Measurements from ENCODE around the gene AHCYL1. TPM values are rescaled to one million over a fixed set of nuclear protein-coding genes. Genes with fewer than 3 reads are reported as not detected.
"Not testable (repeated sequence)": the region's sequence is repeated elsewhere in the genome, so short reads cannot be mapped to it uniquely, and the experiment has no call there.

AHCYL1 gene
- total RNA-seq, 1 donor from 2014 or later: 90.1 TPM

GRCh38 chr1:110024613-110025012 is 40.0 kb downstream of the AHCYL1 start:
- H3K36me3 Mint-ChIP-seq (ENCODE audit: low read depth): peaks cover 16% of the 10 kb centered on the region
- H3K4me1 Mint-ChIP-seq: peaks cover 3% of the 10 kb centered on the region

GRCh38 chr1:110030687-110031086 is 46.1 kb downstream of the AHCYL1 start:
- H3K9me3 Mint-ChIP-seq; H3K36me3 Mint-ChIP-seq (ENCODE audit: low read depth); H3K27me3 Mint-ChIP-seq (ENCODE audit: low read depth); DNase-seq (ENCODE audit: low read depth, low spot score); H3K27ac Mint-ChIP-seq (ENCODE audit: unreplicated experiment): not testable (repeated sequence)
- peaks cover 41% of the 10 kb centered on the region for H3K4me1 Mint-ChIP-seq
- peak overlapping the region; percentile 56 for H3K4me3 Mint-ChIP-seq

More at GRCh38 chr1:110024613-110025012, 40.0 kb downstream of the AHCYL1 start:
- Mint-ChIP-seq H3K27me3 (ENCODE audit: low read depth) (no peaks in the 10 kb centered on the region), H3K27ac (ENCODE audit: unreplicated experiment) (no peak overlapping the region), H3K9me3 (no peaks in the 10 kb centered on the region), H3K4me3 (no peak overlapping the region)
- TF ChIP-seq CTCF (conservative IDR thresholded peaks at IDR 0.05): no peak
- no peak for DNase-seq (ENCODE audit: low read depth, low spot score)

GRCh38 chr1:110032327-110032726 is 47.8 kb downstream of the AHCYL1 start:
- Mint-ChIP-seq H3K27me3 (ENCODE audit: low read depth) (no peaks in the 10 kb centered on the region), H3K4me3 (peak overlapping the region; percentile 1), H3K36me3 (ENCODE audit: low read depth) (no peaks in the 10 kb centered on the region), H3K9me3 (peaks cover 4% of the 10 kb centered on the region), H3K4me1 (peaks cover 47% of the 10 kb centered on the region), H3K27ac (ENCODE audit: unreplicated experiment) (no peak overlapping the region)
- no peak for TF ChIP-seq CTCF (conservative IDR thresholded peaks at IDR 0.05)
- DNase-seq (ENCODE audit: low read depth, low spot score): no peak

GRCh38 chr1:110033421-110033820 is 48.9 kb downstream of the AHCYL1 start:
- DNase-seq (ENCODE audit: low read depth, low spot score): no peak
- TF ChIP-seq CTCF (conservative IDR thresholded peaks at IDR 0.05): no peak
- Mint-ChIP-seq H3K27me3 (ENCODE audit: low read depth) (no peaks in the 10 kb centered on the region), H3K4me1 (peaks cover 47% of the 10 kb centered on the region), H3K36me3 (ENCODE audit: low read depth) (peaks cover 4% of the 10 kb centered on the region), H3K4me3 (peak overlapping the region; percentile 98), H3K9me3 (peaks cover 4% of the 10 kb centered on the region), H3K27ac (ENCODE audit: unreplicated experiment) (no peak overlapping the region)

- peaks cover 4% of the 10 kb centered on the region for H3K9me3 Mint-ChIP-seq
- H3K27ac Mint-ChIP-seq (ENCODE audit: unreplicated experiment): peak overlapping the region; percentile 92
- TF ChIP-seq CTCF (conservative IDR thresholded peaks at IDR 0.05): no peak
Measured at GRCh38 chr1:110034040-110034450, 49.5 kb downstream of the AHCYL1 start.

GRCh38 chr1:110034451-110035235 is 50.1 kb downstream of the AHCYL1 start, which contains the start of gene STRIP1:
Gene STRIP1, plus strand, starts transcription at chr1:110034624. Its CDS starts 14 bp downstream, at chr1:110034638.
- Mint-ChIP-seq H3K4me1 (peaks cover 44% of the 10 kb centered on the region), H3K4me3 (peak within 1 kb of the TSS; percentile 98), H3K36me3 (ENCODE audit: low read depth) (peaks cover 9% of the 10 kb centered on the region), H3K9me3 (peaks cover 4% of the 10 kb centered on the region), H3K27ac (ENCODE audit: unreplicated experiment) (peak within 1 kb of the TSS; percentile 92), H3K27me3 (ENCODE audit: low read depth) (no peaks in the 10 kb centered on the region)
- peak; percentile 86 for DNase-seq (ENCODE audit: low read depth, low spot score)
- TF ChIP-seq CTCF (conservative IDR thresholded peaks at IDR 0.05): no peak

More at GRCh38 chr1:110034040-110034450, 49.5 kb downstream of the AHCYL1 start:
- Mint-ChIP-seq H3K4me3 (peak overlapping the region; percentile 98), H3K36me3 (ENCODE audit: low read depth) (peaks cover 9% of the 10 kb centered on the region), H3K27me3 (ENCODE audit: low read depth) (no peaks in the 10 kb centered on the region), H3K4me1 (peaks cover 47% of the 10 kb centered on the region)
- no peak for DNase-seq (ENCODE audit: low read depth, low spot score)

Data from neural crest cell (in vitro differentiated cells).